OCI-LY7 (cell line): ENCODE data around the gene PAX2. TPM values are rescaled to one million over a fixed set of nuclear protein-coding genes. Genes with fewer than 3 reads are reported as not detected.

Experiments
- BruUV-seq: library from RNA; stranded (reverse); fragments of 400-500 nt; replicated peaks from 2 replicates; lab custom pipeline; 2021; lab: Mats Ljungman, UMichigan
- CTCF ChIA-PET: fragments of 300-600 bp; sonication (Branson Sonifier 250); formaldehyde crosslinking; loops from one replicate; lab custom pipeline; 2022; ENCODE audit warnings: antibody characterized with exemption; ENCODE audit not compliant: unreplicated experiment; lab: Charles Lee
- POLR2A ChIA-PET: fragments of 300-600 bp; sonication (Branson Sonifier 250); formaldehyde crosslinking; loops from one replicate; lab custom pipeline; 2022; ENCODE audit warnings: antibody characterized with exemption; lab: Charles Lee
- DNase-seq: peaks from one replicate; pipeline ENCODE4 v3.0.0-alpha.2; 2015; ENCODE audit warnings: low spot score
- H2AFZ ChIP-seq: fragments of 200-600 bp; sonication (generic), shearing (Covaris generic); 2 replicates; pipeline ENCODE4 v1.6.1; 2014; ENCODE audit warnings: mild to moderate bottlenecking, antibody characterized with exemption, low read length, moderate library complexity
- H3K27ac ChIP-seq: fragments of 200-600 bp; sonication (generic); 2 replicates; pipeline ENCODE4 v1.5.1; 2014; ENCODE audit warnings: mixed run types, low read depth, mild to moderate bottlenecking, moderate library complexity, low read length, inconsistent platforms; ENCODE audit not compliant: poor library complexity, severe bottlenecking
- H3K36me3 ChIP-seq: fragments of 200-600 bp; sonication (generic); 2 replicates; pipeline ENCODE4 v1.6.1; 2014; ENCODE audit warnings: mild to moderate bottlenecking, antibody characterized with exemption, low read length, moderate library complexity, mixed read lengths; ENCODE audit not compliant: insufficient read depth
- H3K4me1 ChIP-seq: fragments of 200-600 bp; sonication (generic); 2 replicates; pipeline ENCODE4 v1.5.1; 2014; ENCODE audit warnings: mild to moderate bottlenecking, low read length; ENCODE audit not compliant: insufficient read depth, poor library complexity, severe bottlenecking
- H3K4me2 ChIP-seq: fragments of 200-600 bp; sonication (generic); 2 replicates; pipeline ENCODE4 v1.6.1; 2014; ENCODE audit warnings: mild to moderate bottlenecking, low read length
- H3K4me3 ChIP-seq: fragments of 200-600 bp; sonication (generic); 2 replicates; pipeline ENCODE4 v1.5.1; 2014; ENCODE audit warnings: mild to moderate bottlenecking, low read depth, low read length; ENCODE audit not compliant: poor library complexity, severe bottlenecking
- H3K79me2 ChIP-seq: fragments of 200-600 bp; sonication (generic); 2 replicates; pipeline ENCODE4 v1.6.1; 2016; ENCODE audit warnings: low read depth, mild to moderate bottlenecking, low read length, moderate library complexity, mixed read lengths; ENCODE audit not compliant: insufficient read depth
- H3K9me2 ChIP-seq: fragments of 200-600 bp; sonication (generic); 2 replicates; pipeline ENCODE4 v1.6.1; 2016; ENCODE audit warnings: mild to moderate bottlenecking, low read length, mixed read lengths; ENCODE audit not compliant: insufficient read depth
- H3K9me3 ChIP-seq: fragments of 200-600 bp; sonication (generic); 2 replicates; pipeline ENCODE4 v1.6.1; 2014; ENCODE audit warnings: mild to moderate bottlenecking, mixed run types, low read length, mixed read lengths
- H4K20me1 ChIP-seq: fragments of 200-600 bp; sonication (generic); 2 replicates; pipeline ENCODE4 v1.6.1; 2014; ENCODE audit warnings: mild to moderate bottlenecking, antibody characterized with exemption, low read length, moderate library complexity, mixed read lengths; ENCODE audit not compliant: insufficient read depth
- EZH2phosphoT487 ChIP-seq: fragments of 200-600 bp; sonication (generic); IDR thresholded peaks from 2 replicates; pipeline ENCODE4 v1.6.1; 2018; ENCODE audit warnings: low read depth, borderline replicate concordance, mild to moderate bottlenecking, mixed run types, antibody characterized with exemption, low read length, moderate library complexity, mixed read lengths
- intact Hi-C: fragments of 100-400 bp; cut with micrococcal nuclease; formaldehyde crosslinking; loops from one replicate; pipeline ENCODE4 v1.10.0; 2022; ENCODE audit not compliant: unreplicated experiment
- total RNA-seq, 2 experiments: library from RNA; depleted of rRNA in 1 of 2; stranded (reverse); fragments of >200 nt in 1 of 2; shearing (Covaris generic) in 1 of 2; gene quantifications; 2 replicates each; pipeline ENCODE4 v1.2.3, GENCODE V29; 2014 to 2022
- TF ChIP-seq, protein P1 (sequence below): fragments of 200-600 bp; sonication (generic); conservative IDR thresholded peaks from 2 replicates; pipeline ENCODE4 v1.5.1; 2014; ENCODE audit warnings: mild to moderate bottlenecking, antibody characterized with exemption, low read length, moderate library complexity, mixed read lengths

Gene PAX2
- total RNA-seq, 2 experiments from 2014 or later: not detected

DNA sequence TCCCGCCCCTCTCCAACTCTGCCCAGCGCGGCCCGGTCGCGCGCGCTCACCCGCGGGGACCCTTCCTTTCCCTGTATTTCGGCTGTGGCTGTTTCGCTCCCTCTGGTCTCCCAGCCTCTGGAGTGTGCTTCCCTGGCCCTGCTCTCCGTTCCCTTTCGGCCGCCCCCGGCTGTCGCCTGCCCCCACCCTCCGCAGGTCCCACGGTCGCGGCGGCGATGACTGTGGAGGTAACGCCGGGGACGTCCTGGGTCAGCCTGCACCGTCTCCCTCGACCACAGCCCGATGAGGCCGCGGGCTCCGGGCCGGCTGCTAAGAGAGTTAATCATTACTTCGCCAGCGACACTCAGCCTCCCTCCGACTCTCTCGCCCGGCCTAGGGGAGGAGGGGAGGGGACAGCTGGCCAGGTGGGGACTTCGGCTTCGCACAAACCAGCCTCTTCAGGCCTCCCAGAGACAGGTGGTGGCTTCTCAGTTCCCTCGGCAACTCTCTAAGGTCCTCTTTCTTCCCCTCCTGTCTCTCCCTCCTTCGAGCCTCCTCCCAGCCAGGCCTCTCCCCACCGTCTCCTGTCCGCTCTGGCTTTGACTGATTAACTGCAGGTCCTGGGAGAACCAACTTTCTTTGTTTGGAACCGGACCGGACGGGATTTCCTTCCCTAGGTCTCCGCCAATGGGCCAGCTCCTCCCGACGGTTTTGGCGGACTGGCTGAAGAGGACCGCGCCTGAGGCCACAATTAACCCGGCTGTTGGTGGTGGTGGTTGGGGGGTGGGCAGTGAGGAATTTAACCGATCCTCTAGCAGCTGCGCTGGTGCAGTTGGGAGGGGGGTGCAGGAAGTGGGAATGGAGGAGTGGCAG, 5.6 kb upstream of the PAX2 start:
- Histone ChIP-seq H4K20me1 (0 out of 2 replicates have a peak, but pooled peaks cover 4% of the 10 kb centered on the region), H3K9me2 (no peaks in the 10 kb centered on the region), H2AFZ (no peak overlapping the region), H3K27ac (no peak overlapping the region), H3K4me1 (no peaks in the 10 kb centered on the region), H3K36me3 (no peaks in the 10 kb centered on the region), H3K4me3 (no peak overlapping the region), H3K79me2 (no peaks in the 10 kb centered on the region), H3K4me2 (no peak overlapping the region), H3K9me3 (no peaks in the 10 kb centered on the region)
- CTCF ChIA-PET: interaction anchor here (0.6 kb wide), 1 partner anchor 911 kb away, joined by 3 read pairs; no protein-coding TSS in a partner anchor
- POLR2A ChIA-PET: no interaction called here
- BruUV-seq: no TSS peak
- no peak for DNase-seq
- no peak for TF ChIP-seq EZH2phosphoT487
- TF ChIP-seq, protein P1, sequence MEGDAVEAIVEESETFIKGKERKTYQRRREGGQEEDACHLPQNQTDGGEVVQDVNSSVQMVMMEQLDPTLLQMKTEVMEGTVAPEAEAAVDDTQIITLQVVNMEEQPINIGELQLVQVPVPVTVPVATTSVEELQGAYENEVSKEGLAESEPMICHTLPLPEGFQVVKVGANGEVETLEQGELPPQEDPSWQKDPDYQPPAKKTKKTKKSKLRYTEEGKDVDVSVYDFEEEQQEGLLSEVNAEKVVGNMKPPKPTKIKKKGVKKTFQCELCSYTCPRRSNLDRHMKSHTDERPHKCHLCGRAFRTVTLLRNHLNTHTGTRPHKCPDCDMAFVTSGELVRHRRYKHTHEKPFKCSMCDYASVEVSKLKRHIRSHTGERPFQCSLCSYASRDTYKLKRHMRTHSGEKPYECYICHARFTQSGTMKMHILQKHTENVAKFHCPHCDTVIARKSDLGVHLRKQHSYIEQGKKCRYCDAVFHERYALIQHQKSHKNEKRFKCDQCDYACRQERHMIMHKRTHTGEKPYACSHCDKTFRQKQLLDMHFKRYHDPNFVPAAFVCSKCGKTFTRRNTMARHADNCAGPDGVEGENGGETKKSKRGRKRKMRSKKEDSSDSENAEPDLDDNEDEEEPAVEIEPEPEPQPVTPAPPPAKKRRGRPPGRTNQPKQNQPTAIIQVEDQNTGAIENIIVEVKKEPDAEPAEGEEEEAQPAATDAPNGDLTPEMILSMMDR: no peak
- intact Hi-C loops: loop anchor here (5.0 kb wide), 2 partner anchors 138 to 307 kb away; no protein-coding TSS in a partner anchor

DNA sequence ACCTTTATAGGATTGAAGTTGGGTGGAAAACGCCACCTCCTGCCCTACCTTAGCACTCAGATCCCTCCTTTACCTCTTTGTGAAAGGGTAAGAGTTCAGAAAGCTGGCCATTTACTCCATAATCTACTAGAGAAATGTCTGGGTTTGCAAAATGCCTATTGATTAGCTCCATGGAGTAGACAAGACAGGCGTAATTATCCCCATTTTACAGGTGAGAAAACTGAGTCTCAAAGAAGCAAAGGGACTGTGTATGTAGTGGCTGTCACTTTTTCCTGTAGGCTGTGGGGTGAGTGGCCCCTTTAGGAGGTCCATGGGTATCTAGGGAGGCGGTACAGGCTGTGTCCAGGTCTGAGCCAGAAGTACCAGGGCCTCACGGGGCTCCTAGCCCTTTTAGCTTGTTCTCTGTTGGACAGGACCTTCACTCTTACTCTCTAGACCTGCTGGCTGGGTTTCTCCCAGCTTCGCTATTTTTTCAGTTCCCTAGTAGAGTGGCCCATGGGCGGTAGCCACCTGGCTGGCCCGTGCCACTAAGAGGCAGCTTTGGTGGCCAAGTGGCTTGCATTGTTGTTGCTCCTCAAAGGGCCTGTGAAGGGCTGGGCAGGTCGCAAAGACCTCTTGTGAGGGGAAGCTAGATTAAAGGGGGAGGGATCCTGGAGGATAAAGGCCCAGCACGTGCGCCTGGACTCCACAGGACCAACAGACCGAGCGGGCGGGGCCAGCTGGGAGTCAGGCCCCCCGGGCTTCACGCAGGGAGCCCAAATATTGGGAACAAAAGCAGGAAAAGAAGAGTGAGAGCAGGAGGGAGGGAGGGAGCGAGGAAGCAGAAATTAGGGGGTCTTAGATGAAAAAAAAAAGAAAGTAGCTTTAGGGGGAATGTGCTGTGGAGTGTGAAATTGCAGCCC, 4.7 kb upstream of the PAX2 start:
- POLR2A ChIA-PET: interaction anchor here (0.6 kb wide), 3 partner anchors 20 to 1683 kb away, joined by 3 read pairs; no protein-coding TSS in a partner anchor
- TF ChIP-seq, protein P1: no peak
- no peak for TF ChIP-seq EZH2phosphoT487
- Histone ChIP-seq H4K20me1 (0 out of 2 replicates have a peak, but pooled peaks cover 4% of the 10 kb centered on the region), H2AFZ (no peak overlapping the region), H3K9me2 (no peaks in the 10 kb centered on the region), H3K4me2 (no peak overlapping the region), H3K79me2 (no peaks in the 10 kb centered on the region), H3K36me3 (no peaks in the 10 kb centered on the region), H3K4me3 (no peak overlapping the region), H3K4me1 (no peaks in the 10 kb centered on the region), H3K9me3 (no peaks in the 10 kb centered on the region), H3K27ac (no peak overlapping the region)
- intact Hi-C loops: loop anchor here (5.0 kb wide), 2 partner anchors 137 to 308 kb away; no protein-coding TSS in a partner anchor
- BruUV-seq: no TSS peak
- no peak for DNase-seq
- CTCF ChIA-PET: no interaction called here
